NCI-H1105 (cell line): ENCODE measurements around the gene SLC38A3.
"Not testable (repeated sequence)": the region's sequence is repeated elsewhere in the genome, so short reads cannot be mapped to it uniquely, and the experiment has no call there.

Source experiments
- DNase-seq: peaks from one replicate; lab custom pipeline; 2025; lab: John Stamatoyannopoulos, UW

The SLC38A3 gene

GRCh38 chr3:50250514-50250913, 45.4 kb downstream of the SLC38A3 start:
- DNase-seq = no peak

DNA sequence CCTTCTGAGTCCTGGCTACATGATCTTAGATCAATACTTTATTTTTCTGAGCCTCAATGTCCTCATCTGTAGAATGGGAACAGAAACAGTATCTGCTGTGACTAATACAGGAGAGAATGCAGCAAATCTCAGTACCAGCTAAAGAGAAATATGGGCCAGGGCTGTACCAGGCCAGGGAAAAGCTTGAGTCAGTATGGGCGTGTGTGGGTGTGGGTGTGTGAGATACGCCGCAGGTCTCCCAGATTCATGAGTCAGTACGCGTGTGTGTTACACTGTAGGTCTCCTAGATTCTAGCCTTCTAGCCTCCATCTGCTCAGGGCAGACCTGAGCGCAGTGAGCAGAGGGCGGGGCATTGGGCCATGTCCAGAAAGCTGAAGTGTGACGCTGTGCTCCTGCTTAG, 46.1 kb downstream of the SLC38A3 start:
- no peak for DNase-seq

DNA sequence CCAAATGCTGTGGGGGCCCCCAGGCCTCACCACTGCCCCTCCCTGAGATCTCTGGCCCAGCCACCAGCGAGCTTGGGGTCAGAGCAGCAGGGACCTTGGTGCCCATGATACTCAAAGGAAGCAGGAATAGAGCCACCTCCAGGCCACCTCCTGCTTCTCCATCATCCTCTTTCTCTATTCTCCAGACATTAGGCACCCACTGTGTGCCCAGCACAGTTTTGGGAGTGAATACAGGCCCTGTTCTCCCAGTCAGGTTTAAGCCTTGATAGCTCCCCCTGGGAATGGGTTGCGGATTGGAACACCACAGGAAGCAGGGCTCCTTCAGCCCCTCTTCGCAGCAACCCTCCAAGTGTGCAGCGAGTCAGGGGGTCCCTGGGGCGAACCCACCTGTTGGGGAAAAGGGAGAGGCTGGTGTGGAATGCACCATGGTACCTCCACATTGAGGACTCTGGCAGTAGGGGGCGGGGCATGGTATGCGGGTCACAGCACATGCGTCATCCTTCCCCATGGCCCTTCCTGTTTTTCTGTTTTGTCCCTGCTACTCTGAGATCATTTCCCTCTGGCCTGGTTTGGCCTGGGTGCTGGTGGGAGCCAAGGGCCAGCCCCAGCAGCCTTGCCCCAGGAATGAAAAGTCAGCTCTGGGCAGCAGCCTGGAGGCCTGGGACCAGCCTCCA, 49.6 kb downstream of the SLC38A3 start:
- no peak for DNase-seq

DNA sequence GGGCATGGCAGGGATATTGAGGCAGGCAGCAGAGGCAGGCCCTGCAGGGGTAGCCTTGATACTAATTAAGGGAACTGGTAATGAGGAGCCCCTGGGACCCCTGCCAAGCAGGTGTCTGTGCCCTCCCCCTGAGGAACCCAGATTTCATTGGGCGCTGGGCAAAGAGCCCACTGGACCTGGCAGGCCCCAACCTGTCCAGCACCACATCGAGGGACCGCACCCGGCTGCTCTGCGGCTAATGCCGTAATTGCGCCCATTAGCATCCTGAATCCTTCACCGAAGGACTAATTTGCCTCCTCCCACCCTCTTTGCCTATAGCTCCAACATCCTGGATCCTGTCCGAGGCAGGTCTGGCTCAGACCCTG, 50.2 kb downstream of the SLC38A3 start:
- DNase-seq = peak; percentile 94

DNA sequence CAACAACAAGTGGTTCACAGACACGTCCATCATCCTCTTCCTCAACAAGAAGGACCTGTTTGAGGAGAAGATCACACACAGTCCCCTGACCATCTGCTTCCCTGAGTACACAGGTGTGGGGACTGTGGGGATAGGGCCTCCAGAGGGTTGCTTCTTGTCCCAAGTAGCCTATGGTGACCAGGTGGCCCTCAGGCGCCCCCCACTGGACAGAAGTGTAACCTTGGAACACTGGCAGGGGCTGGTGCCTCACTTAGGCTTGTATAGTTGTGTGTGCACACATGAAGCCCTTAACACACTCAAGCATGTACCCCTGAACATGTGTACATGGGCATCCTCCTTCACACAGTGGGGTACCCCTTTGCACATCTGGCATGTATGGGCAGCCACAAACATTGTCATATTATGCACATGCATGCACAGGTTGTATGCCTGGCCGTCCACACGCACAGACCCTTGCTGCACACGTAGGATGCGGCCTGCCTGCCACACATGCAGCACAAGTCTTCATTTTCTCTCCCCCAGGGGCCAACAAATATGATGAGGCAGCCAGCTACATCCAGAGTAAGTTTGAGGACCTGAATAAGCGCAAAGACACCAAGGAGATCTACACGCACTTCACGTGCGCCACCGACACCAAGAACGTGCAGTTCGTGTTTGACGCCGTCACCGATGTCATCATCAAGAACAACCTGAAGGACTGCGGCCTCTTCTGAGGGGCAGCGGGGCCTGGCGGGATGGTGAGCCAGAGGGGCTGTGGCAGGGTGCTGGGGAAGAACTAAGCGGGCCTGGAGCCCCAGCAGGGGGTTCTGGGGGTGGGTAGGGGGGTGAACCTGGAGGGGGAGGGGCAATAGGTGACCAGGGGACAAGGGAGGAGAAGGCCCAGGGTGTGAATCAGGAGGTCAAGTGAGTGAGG, 52.2 kb downstream of the SLC38A3 start:
- no peak for DNase-seq

- no peak for DNase-seq
Measured at GRCh38 chr3:50258029-50258680, 53.1 kb downstream of the SLC38A3 start.

DNA sequence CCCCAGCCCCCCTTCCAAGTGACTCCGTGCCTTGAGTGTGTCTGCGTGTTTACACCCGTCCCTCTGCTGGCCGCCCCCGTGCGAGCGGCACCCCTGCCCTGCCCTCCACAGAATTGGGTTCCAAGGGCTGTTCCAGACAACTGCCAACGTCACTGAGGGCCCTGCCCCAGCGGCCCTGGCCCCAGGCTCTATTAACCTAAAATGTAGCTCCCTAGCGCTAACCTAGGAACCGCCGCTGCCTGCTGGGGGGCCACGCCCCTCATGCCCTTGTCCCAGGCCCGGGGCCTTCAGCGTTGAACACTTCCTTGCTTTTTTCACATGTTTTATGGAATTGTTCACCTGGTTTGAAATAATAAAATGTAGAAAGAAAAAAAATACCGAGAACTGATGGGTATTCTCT, 53.9 kb downstream of the SLC38A3 start:
- no peak for DNase-seq

GRCh38 chr3:50259432-50260026, 54.5 kb downstream of the SLC38A3 start:
- DNase-seq = no peak

- peak; percentile 72 for DNase-seq
Measured at GRCh38 chr3:50260027-50260941, 55.2 kb downstream of the SLC38A3 start.

GRCh38 chr3:50260942-50261441, 55.9 kb downstream of the SLC38A3 start:
- DNase-seq = no peak

- DNase-seq = no peak
Measured at GRCh38 chr3:50261505-50261904, 56.4 kb downstream of the SLC38A3 start.

GRCh38 chr3:50262200-50262599, 57.1 kb downstream of the SLC38A3 start:
- not testable (repeated sequence) for DNase-seq

DNA sequence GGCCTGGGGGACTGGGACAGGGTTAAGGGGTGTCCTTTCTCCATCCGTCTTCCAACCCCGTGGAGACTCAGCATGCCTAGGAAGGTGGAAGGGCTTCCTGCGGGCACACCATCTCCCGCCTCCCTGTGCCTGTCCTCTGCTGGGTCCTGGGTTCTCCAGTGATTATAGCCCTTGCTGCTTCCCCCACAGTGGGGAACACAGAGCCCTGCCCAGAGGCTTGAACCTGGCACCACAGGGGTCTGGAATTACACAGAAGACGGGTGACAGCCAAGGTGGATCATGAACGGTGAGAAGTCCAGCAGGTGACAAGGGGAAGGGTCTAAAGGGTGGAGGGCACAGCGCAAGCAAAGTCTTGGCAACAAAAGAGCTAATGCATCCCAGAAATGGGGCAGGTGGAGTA, 57.7 kb downstream of the SLC38A3 start:
- no peak for DNase-seq

DNA sequence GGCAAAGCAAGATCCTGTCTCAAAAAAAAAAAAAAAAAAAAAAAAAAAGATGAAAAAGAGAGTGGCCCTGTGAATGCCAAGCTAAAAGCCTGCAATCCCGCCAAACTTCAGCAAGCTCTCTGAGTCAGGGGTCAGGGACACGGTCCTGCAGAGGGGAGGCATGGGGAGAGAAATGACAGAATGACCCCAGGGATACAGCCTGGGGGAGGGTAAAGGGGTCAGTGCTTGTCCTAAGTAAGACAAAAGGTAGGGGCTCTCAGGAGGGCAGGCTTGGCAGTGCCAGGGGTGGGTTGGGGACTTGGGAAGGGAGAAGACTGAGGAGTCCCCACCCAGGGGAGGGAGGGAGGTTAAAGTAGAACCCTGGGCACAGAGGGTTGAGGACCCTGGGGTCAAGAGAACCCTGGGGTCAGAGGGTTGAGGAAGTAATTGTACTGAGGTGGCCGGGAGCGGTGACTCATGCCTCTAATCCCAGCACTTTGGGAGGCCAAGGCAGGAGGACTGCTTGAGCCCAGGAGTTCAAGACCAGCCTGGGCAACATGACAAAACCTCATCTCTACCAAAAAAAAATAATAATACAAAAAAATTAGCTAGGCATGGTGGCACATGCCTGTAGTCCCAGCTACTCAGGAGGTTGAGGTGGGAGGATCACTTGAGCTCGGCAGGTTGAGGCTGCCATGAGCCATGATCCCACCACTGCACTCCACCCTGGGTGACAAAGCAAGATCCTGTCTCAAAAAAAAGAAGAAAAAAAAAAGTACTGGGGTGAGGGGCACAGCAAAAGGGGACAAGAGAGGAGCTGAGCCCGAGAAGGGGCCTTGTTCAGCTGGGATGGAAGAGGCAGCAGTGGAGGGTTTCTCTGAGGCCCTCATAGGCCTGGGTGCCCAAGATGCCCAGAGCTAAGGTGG, 58.7 kb downstream of the SLC38A3 start:
- no peak for DNase-seq

GRCh38 chr3:50264383-50264963, 59.4 kb downstream of the SLC38A3 start:
- no peak for DNase-seq

DNA sequence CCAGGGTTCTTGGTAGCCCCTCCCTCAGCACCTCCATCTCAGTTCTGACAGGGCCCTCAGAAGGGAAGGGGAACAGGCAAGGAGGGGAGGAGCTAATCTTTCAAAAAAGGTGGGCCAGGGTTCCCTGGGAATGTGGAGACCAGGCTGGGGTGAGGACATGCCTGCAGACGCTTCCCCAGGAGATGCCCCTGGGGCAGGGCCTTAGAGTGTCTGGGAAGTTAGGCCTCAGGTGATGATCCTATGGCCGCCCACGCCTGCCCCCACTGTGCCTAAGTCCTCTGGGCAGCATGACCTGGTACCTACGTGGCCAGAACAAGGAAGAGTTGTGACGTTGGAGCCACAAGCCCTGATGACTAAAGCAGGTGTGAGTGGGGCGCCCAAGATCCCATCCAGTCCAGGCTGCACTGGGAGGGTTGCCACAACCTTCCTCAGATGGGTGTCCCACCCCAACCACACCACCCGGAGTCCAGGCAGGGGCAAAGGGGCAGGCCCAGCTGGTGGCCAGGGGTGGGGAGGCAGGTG, 60.0 kb downstream of the SLC38A3 start:
- no peak for DNase-seq

DNA sequence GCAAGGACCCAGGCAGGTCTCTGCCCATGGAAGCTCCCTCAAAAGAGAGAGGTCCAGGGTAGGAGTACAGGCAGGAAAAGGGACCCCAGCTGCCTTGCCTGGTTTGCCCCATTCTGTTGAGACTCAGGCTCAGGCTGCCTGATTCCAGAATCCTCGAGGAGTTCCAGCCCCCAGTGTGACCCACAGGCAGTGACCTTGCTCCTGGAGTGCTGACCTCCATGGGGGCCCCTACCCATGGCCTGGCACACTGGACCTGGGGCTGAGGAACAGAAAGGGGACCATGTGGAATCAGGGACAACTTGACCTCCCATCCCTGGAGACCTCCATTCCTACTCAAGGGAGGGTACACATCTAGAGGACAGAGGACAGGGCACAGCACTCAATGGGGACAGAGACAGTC, 60.5 kb downstream of the SLC38A3 start:
- no peak for DNase-seq

- DNase-seq = no peak
Measured at GRCh38 chr3:50266017-50266416, 60.9 kb downstream of the SLC38A3 start.

DNA sequence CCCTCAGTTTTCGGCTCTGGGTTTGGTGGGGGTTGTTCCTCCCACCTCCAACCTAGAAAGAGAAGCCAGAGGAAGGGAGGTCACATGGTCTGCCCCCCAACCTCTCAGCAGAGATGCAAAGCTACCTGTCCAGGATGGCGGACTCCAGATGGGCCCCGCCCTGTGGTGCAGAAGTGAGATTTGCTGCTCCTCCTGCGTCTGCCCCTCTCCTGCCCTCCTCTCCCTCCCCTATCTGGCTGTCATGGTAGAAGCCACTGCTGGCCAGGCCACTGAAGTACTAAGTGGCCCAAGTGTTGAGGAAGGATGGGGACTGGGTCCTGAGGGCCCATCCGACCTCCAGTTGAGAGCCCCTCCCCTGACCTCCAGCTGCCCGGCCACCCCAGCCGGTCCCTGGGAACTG, 61.8 kb downstream of the SLC38A3 start:
- DNase-seq = no peak
